Stomach (tissue), 4 donors: ENCODE measurements around the gene CASP8AP2.

Experiments
- EP300 ChIP-seq: sonication (generic); formaldehyde crosslinking; IDR thresholded peaks from one replicate; pipeline ENCODE4 v1.6.1; 2017; ENCODE audit warnings: antibody characterized with exemption
- POLR2A ChIP-seq, 4 donors: fragments of 450-650 bp; IDR thresholded peaks; one replicate each; pipeline ENCODE4 v1.6.1; 2016; ENCODE audit warnings: antibody characterized with exemption in 4 of 4, control low read depth in 2 of 4, mild to moderate bottlenecking in 1 of 4, moderate library complexity in 1 of 4
- POLR2AphosphoS5 ChIP-seq, 3 donors: sonication (generic); formaldehyde crosslinking; IDR thresholded peaks; one replicate each; pipeline ENCODE4 v1.6.1; 2016; ENCODE audit warnings: antibody characterized with exemption in 3 of 3
- TF ChIP-seq, protein P1 (sequence below), 7 experiments: fragments of 450-650 bp in 4 of 7; fragments of 200-600 bp in 3 of 7; sonication (generic) in 3 of 7; IDR thresholded peaks; one replicate each; pipeline ENCODE4 v1.5.1; 2016 to 2019; ENCODE audit warnings: antibody characterized with exemption in 7 of 7, control low read depth in 2 of 7, mild to moderate bottlenecking in 1 of 7

DNA sequence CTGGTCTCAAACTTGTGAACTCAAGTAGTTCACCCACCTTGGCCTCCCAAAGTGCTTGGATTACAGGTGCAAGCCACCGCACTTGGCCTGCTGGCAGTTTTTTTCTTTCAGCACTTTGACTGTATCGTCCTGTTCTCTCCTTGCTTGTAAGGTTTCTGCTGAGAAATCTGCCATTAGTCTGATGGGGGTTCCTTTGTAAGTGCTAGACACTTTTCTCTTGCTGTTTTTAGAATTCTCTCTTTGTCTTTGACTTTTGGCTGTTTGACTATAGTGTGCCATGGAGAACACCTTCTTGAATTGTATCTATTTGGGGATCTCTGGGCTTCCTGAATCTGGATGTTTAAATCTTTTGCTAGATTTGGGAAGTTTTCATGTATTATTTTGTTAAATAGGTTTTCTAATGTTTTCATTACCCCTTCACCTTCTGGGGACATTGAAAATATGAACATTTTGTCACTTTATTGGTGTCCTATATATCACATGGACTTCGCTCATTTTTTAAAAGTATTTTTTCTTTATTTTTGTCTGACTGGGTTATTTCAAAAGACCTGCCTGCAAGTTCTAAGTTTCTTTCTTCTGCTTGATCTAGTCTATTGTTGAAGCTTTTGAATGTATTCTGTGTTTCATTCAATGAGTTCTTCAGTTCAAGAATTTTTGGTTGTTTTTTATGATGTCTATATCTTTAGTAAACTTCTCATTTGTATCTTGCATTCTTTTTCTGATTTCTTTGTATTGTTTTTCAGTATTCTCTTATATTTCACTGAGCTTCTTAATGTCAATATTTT lies 86.6 kb downstream of the CASP8AP2 start:
- TF ChIP-seq, protein P1, sequence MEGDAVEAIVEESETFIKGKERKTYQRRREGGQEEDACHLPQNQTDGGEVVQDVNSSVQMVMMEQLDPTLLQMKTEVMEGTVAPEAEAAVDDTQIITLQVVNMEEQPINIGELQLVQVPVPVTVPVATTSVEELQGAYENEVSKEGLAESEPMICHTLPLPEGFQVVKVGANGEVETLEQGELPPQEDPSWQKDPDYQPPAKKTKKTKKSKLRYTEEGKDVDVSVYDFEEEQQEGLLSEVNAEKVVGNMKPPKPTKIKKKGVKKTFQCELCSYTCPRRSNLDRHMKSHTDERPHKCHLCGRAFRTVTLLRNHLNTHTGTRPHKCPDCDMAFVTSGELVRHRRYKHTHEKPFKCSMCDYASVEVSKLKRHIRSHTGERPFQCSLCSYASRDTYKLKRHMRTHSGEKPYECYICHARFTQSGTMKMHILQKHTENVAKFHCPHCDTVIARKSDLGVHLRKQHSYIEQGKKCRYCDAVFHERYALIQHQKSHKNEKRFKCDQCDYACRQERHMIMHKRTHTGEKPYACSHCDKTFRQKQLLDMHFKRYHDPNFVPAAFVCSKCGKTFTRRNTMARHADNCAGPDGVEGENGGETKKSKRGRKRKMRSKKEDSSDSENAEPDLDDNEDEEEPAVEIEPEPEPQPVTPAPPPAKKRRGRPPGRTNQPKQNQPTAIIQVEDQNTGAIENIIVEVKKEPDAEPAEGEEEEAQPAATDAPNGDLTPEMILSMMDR (IDR thresholded peaks at IDR 0.05), result no peak
- TF ChIP-seq POLR2AphosphoS5 (IDR thresholded peaks at IDR 0.05) (no peak), EP300 (no peak), POLR2A (IDR thresholded peaks at IDR 0.05) (no peak)
